HepG2 (cell line): ENCODE data around the gene GJA8. TPM values are rescaled to one million over a fixed set of nuclear protein-coding genes. Genes with fewer than 3 reads are reported as not detected.
A peak's percentile ranks its signal among the peaks of the same experiment; 100 is the strongest.
"Not testable (repeated sequence)": the region's sequence is repeated elsewhere in the genome, so short reads cannot be mapped to it uniquely, and the experiment has no call there.

Experiments
- ATAC-seq: fragments of 200-7000 bp; cut with Tn5 transposase; 3 replicates; pipeline ENCODE4 v1.9.1; 2020; ENCODE audit warnings: mild to moderate bottlenecking, moderate library complexity
- BruUV-seq: library from RNA; stranded (reverse); fragments of 400-500 nt; replicated peaks from 2 replicates; lab custom pipeline; 2021; lab: Mats Ljungman, UMichigan
- CTCF ChIA-PET: fragments of 300-600 bp; formaldehyde crosslinking; extraction: SDS; loops from one replicate; lab custom pipeline; 2021; ENCODE audit warnings: low total read pairs, inconsistent platforms, low intra/inter-chr PET ratio; lab: Yijun Ruan, JAX
- POLR2A ChIA-PET: fragments of 350-600 bp; sonication (Branson Sonifier 250); formaldehyde crosslinking; loops from one replicate; lab custom pipeline; 2020; ENCODE audit warnings: antibody characterized with exemption, inconsistent platforms; lab: Yijun Ruan, JAX
- DNase-seq: peaks from one replicate; pipeline ENCODE4 v3.0.0-alpha.2; 2015; ENCODE audit warnings: low spot score
- FAIRE-seq: peaks from 3 replicates; lab custom pipeline; 2011; peaks lifted over from hg19 to GRCh38; lab: Jason Lieb, UNC
- H2AFZ ChIP-seq: one replicate; pipeline ENCODE4 v1.6.1; 2011; ENCODE audit warnings: low read length, inconsistent platforms
- H3K27ac ChIP-seq: fragments of 300-600 bp; 3 replicates; pipeline ENCODE4 v1.8.0; 2011; ENCODE audit warnings: mixed run types, mild to moderate bottlenecking, mixed read lengths, low read length, inconsistent platforms; ENCODE audit not compliant: insufficient read depth; ENCODE audit errors: extremely low read length
- H3K27me3 ChIP-seq, 2 experiments: fragments of 200-600 bp in 1 of 2; 2 replicates in 1 of 2; 3 replicates in 1 of 2; pipeline versions ENCODE4 v1.6.0 to v1.8.0; 2011; ENCODE audit warnings: low read length in 2 of 2, mild to moderate bottlenecking in 2 of 2, moderate library complexity in 2 of 2, inconsistent platforms in 1 of 2; ENCODE audit not compliant: insufficient read depth in 2 of 2, control insufficient read depth in 1 of 2
- H3K36me3 ChIP-seq, 2 experiments: fragments of 200-600 bp in 1 of 2; replicated peaks in 1 of 2; 2 replicates in 1 of 2; 3 replicates in 1 of 2; pipeline versions ENCODE4 v1.5.1 to v1.8.0; 2011; ENCODE audit warnings: low read length in 2 of 2, inconsistent platforms in 1 of 2; ENCODE audit not compliant: insufficient read depth in 2 of 2, control insufficient read depth in 1 of 2
- H3K4me1 ChIP-seq: 2 replicates; pipeline ENCODE4 v1.5.1; 2012; ENCODE audit warnings: low read length, inconsistent platforms; ENCODE audit not compliant: insufficient read depth
- H3K4me2 ChIP-seq: 2 replicates; pipeline ENCODE4 v1.6.0; 2011; ENCODE audit warnings: low read depth, low read length, inconsistent platforms
- H3K4me3 ChIP-seq, 3 experiments: fragments of 200-600 bp in 1 of 3; sonication (generic), shearing (Covaris generic) in 1 of 3; replicated peaks in 1 of 3; 2 replicates each; pipeline ENCODE4 v1.5.1; 2011 to 2016; ENCODE audit warnings: low read length in 3 of 3, inconsistent platforms in 2 of 3, low read depth in 2 of 3, mild to moderate bottlenecking in 2 of 3, control low read depth in 1 of 3, mixed read lengths in 1 of 3; ENCODE audit not compliant: insufficient read depth in 1 of 3
- H3K79me2 ChIP-seq: one replicate; pipeline ENCODE4 v1.6.1; 2011; ENCODE audit warnings: low read length, inconsistent platforms; ENCODE audit not compliant: insufficient read depth
- H3K9ac ChIP-seq: 2 replicates; pipeline ENCODE4 v1.6.0; 2011; ENCODE audit warnings: mild to moderate bottlenecking, low read depth, low read length, inconsistent platforms; ENCODE audit not compliant: insufficient read depth
- H3K9me3 ChIP-seq: 2 replicates; pipeline ENCODE4 v1.5.1; 2012; ENCODE audit warnings: mild to moderate bottlenecking, low read length
- H4K20me1 ChIP-seq: 2 replicates; pipeline ENCODE4 v1.6.0; 2011; ENCODE audit warnings: inconsistent platforms, mild to moderate bottlenecking, low read length, moderate library complexity; ENCODE audit not compliant: insufficient read depth
- FOXA1 ChIP-seq, 2 experiments: fragments of 450-650 bp in 1 of 2; sonication (generic) in 1 of 2; formaldehyde crosslinking in 1 of 2; IDR thresholded peaks; 2 replicates each; pipeline versions ENCODE4 v1.4.0 to v1.6.1; 2016 to 2020; ENCODE audit warnings: missing genetic modification reagents in 1 of 2
- FOXA3 ChIP-seq: IDR thresholded peaks from 2 replicates; pipeline ENCODE4 v1.6.1; 2016; ENCODE audit warnings: missing genetic modification reagents, missing compliant biosample characterization
- WGBS: methylation state at CpG from one replicate; pipeline ENCODE4 v1.1.6; 2017; ENCODE audit warnings: low lambda C conversion rate; 5-methylcytosine and 5-hydroxymethylcytosine counted together
- in situ Hi-C: cut with HindIII; loops from 2 replicates; pipeline ENCODE4 v1.10.0; 2017; ENCODE audit warnings: low pct_unique_long_range_greater_than_20kb; ENCODE audit not compliant: extremely low pct_ligation_motif_present
- intact Hi-C: fragments of 100-400 bp; cut with micrococcal nuclease; formaldehyde crosslinking; loops from one replicate; pipeline ENCODE4 v1.10.0; 2022; ENCODE audit not compliant: unreplicated experiment
- polyA plus RNA-seq, 8 experiments: library from polyadenylated mRNA; depleted of rRNA in 3 of 8; stranded (reverse) in 7 of 8; unstranded in 1 of 8; fragments of >200 nt; fragmentation: Illumina TruSeq in 4 of 8; extraction: Trizol in 4 of 8; gene quantifications; 2 replicates each; pipeline versions ENCODE4 v1.2.1 to v1.2.3, GENCODE V29; 2011 to 2016; ENCODE audit warnings: low read depth in 4 of 8, missing spikeins in 1 of 8, mixed read lengths in 1 of 8; ENCODE audit not compliant: insufficient read depth in 1 of 8
- total RNA-seq, 5 experiments: library from RNA; depleted of rRNA; stranded (reverse); fragments of >200 nt; fragmentation: Illumina TruSeq; extraction: Trizol; gene quantifications; 2 replicates each; pipeline ENCODE4 v1.2.3, GENCODE V29; 2016; ENCODE audit warnings: low read depth in 1 of 5
- TF ChIP-seq, protein P1 (sequence below): sonication (generic); formaldehyde crosslinking; IDR thresholded peaks from 2 replicates; pipeline ENCODE4 v1.4.0; 2020; ENCODE audit warnings: missing genetic modification reagents, borderline replicate concordance

The GJA8 gene
- total and polyA plus RNA-seq, 2 of the 13 experiments (the other 11 are each of a cell fraction or from before 2014, with no cell fraction given) = not detected

DNA sequence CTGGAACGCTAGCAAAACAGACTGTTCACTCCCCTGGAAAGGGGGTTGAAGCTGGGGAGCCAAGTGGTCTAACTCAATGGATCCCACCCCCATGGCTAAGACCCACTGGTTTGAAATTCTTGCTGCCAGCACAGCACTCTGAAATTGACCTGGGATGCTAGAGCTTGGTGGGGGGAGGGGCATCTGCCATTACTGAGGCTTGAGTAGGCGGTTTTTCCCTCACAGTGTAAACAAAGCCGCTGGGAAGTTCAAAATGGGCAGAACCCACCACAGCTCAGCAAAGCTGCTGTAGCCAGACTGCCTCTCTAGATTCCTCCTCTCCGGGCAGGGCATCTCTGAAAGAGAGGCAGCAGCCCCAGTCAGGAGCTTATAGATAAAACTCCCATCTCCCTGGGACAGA lies 47.6 kb upstream of the GJA8 start:
- Histone ChIP-seq H3K4me1 (peaks cover 28% of the 10 kb centered on the region), H3K4me2 (peak overlapping the region; percentile 7; the same call in 1 of the 2 replicates)
- H3K4me3 ChIP-seq; H3K9me3 ChIP-seq; H3K36me3 ChIP-seq; H3K9ac ChIP-seq; H4K20me1 ChIP-seq; BruUV-seq; H2AFZ ChIP-seq; H3K27me3 ChIP-seq; H3K27ac ChIP-seq; intact Hi-C loops; in situ Hi-C loops; FAIRE-seq; H3K79me2 ChIP-seq; CTCF ChIA-PET; POLR2A ChIA-PET; ATAC-seq; TF ChIP-seq FOXA1 (IDR thresholded peaks at IDR 0.05): not testable (repeated sequence)
- 25% methylated on average over 3 of the region's 4 CpGs for WGBS
- TF ChIP-seq FOXA1 (CRISPR knock-in tag; IDR thresholded peaks at IDR 0.05) (peak; percentile 33; the same call in 1 of the 2 replicates), FOXA3 (CRISPR knock-in tag) (peak; percentile 57)
- TF ChIP-seq, protein P1, sequence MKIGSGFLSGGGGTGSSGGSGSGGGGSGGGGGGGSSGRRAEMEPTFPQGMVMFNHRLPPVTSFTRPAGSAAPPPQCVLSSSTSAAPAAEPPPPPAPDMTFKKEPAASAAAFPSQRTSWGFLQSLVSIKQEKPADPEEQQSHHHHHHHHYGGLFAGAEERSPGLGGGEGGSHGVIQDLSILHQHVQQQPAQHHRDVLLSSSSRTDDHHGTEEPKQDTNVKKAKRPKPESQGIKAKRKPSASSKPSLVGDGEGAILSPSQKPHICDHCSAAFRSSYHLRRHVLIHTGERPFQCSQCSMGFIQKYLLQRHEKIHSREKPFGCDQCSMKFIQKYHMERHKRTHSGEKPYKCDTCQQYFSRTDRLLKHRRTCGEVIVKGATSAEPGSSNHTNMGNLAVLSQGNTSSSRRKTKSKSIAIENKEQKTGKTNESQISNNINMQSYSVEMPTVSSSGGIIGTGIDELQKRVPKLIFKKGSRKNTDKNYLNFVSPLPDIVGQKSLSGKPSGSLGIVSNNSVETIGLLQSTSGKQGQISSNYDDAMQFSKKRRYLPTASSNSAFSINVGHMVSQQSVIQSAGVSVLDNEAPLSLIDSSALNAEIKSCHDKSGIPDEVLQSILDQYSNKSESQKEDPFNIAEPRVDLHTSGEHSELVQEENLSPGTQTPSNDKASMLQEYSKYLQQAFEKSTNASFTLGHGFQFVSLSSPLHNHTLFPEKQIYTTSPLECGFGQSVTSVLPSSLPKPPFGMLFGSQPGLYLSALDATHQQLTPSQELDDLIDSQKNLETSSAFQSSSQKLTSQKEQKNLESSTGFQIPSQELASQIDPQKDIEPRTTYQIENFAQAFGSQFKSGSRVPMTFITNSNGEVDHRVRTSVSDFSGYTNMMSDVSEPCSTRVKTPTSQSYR (CRISPR knock-in tag) = peak; percentile 73; the same call in 1 of the 2 replicates
- peak; percentile 4 for DNase-seq

DNA sequence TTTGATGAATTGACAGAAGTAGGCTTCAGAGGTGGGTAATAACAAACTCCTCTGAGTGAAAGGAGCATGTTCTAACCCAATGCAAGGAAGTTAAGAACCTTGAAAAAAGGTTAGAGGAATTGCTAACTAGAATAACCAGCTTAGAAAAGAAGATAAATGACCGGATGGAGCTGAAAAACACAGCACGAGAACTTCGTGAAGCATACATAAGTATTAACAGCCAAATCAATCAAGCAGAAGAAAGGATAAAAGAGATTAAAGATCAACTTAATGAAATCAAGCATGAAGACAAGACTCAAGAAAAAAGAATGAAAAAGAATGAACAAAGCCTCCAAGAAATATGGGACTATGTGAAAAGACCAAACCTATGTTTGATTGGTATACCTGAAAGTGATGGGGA lies 46.6 kb upstream of the GJA8 start:
- H3K27ac ChIP-seq, H3K36me3 ChIP-seq, DNase-seq, H3K4me2 ChIP-seq, FAIRE-seq, CTCF ChIA-PET, H3K27me3 ChIP-seq, BruUV-seq, H4K20me1 ChIP-seq, ATAC-seq, POLR2A ChIA-PET, H3K9me3 ChIP-seq, H3K9ac ChIP-seq, intact Hi-C loops, H3K79me2 ChIP-seq, in situ Hi-C loops, H3K4me3 ChIP-seq, H2AFZ ChIP-seq: not testable (repeated sequence)
- H3K4me1 ChIP-seq = peaks cover 23% of the 10 kb centered on the region
- WGBS = 49% methylated on average over 3 of the region's 3 CpGs

DNA sequence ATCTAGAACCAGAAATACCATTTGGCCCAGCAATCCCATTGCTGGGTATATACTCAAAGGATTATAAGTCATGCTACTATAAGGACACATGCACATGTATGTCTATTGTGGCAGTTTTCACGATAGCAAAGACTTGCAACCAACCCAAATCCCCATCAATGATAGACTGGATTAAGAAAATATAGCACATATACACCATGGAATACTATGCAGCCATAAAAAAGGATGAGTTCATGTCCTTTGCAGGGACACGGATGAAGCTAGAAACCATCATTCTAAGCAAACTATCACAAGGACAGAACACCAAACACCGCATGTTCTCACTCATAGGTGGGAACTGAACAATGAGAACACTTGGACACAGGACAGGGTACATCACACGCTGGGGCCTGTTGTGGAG lies 35.4 kb upstream of the GJA8 start:
- H3K27ac ChIP-seq, H3K79me2 ChIP-seq, H3K4me1 ChIP-seq, H3K9ac ChIP-seq, in situ Hi-C loops, H3K4me2 ChIP-seq, H3K9me3 ChIP-seq, POLR2A ChIA-PET, BruUV-seq, FAIRE-seq, H2AFZ ChIP-seq, H3K4me3 ChIP-seq, H4K20me1 ChIP-seq, DNase-seq, intact Hi-C loops, ATAC-seq, H3K27me3 ChIP-seq, H3K36me3 ChIP-seq, CTCF ChIA-PET: not testable (repeated sequence)
- WGBS = 38% methylated on average over 4 of the region's 4 CpGs
